Measurements from ENCODE around the gene NDUFS2. TPM values are rescaled to one million over a fixed set of nuclear protein-coding genes. Genes with fewer than 3 reads are reported as not detected.

The NDUFS2 gene
- total and polyA plus RNA-seq, 9 of the 15 experiments (the other 6 are each of a cell fraction or from before 2014, with no cell fraction given), result 70.0 to 176 (median 141) TPM

- TF ChIP-seq YY1 (IDR thresholded peaks at IDR 0.05; ENCODE audit: borderline replicate concordance in 1 of 3, control insufficient read depth in 1 of 3, extremely low read depth in 1 of 3, insufficient read depth in 3 of 3, insufficient read length in 1 of 3, insufficient replicate concordance in 2 of 3, low read depth in 1 of 3, low read length in 2 of 3), result peak in 1 of 3 experiments; percentile 44
- TF ChIP-seq SMC3 (conservative IDR thresholded peaks at IDR 0.05; ENCODE audit: insufficient read depth, low read depth, low read length), result peak; percentile 88
- no peak for TF ChIP-seq SREBF1 (IDR thresholded peaks at IDR 0.05; ENCODE audit: borderline replicate concordance, low read depth, low read length)
- TF ChIP-seq KLF16 (IDR thresholded peaks at IDR 0.05), result 0 out of 2 replicates have a peak, but pooled peaks have one; percentile 30
- TF ChIP-seq TEAD1 (CRISPR knock-in tag; IDR thresholded peaks at IDR 0.05), result peak in 1 of 2 experiments; percentile 27; a peak in 1 of 4 replicates
- TF ChIP-seq RAD21 (CRISPR knock-in tag; conservative IDR thresholded peaks at IDR 0.05 in 1 of 2, IDR thresholded peaks at IDR 0.05 in 1 of 2), result peak; percentile 76 to 91
- no peak for TF ChIP-seq ZEB2 (IDR thresholded peaks at IDR 0.05)
- no peak for TF ChIP-seq GTF2A2 (tag; IDR thresholded peaks at IDR 0.05)
- TF ChIP-seq MEF2D (tag; conservative IDR thresholded peaks at IDR 0.05; ENCODE audit: low read depth), result no peak
- TF ChIP-seq BRD9 (IDR thresholded peaks at IDR 0.05; ENCODE audit: low read depth, partially characterized antibody), result peak; percentile 38
- no peak for TF ChIP-seq NKRF (IDR thresholded peaks at IDR 0.05; ENCODE audit: borderline replicate concordance)
- no peak for TF ChIP-seq PHTF2 (CRISPR knock-in tag; IDR thresholded peaks at IDR 0.05)
- no peak for TF ChIP-seq ZNF785 (CRISPR knock-in tag; IDR thresholded peaks at IDR 0.05)
- TF ChIP-seq TCF7 (IDR thresholded peaks at IDR 0.05; ENCODE audit: borderline replicate concordance), result no peak
- no peak for TF ChIP-seq BCOR (IDR thresholded peaks at IDR 0.05)
- no peak for TF ChIP-seq MEIS2 (IDR thresholded peaks at IDR 0.05; ENCODE audit: partially characterized antibody)
- TF ChIP-seq, protein P1, sequence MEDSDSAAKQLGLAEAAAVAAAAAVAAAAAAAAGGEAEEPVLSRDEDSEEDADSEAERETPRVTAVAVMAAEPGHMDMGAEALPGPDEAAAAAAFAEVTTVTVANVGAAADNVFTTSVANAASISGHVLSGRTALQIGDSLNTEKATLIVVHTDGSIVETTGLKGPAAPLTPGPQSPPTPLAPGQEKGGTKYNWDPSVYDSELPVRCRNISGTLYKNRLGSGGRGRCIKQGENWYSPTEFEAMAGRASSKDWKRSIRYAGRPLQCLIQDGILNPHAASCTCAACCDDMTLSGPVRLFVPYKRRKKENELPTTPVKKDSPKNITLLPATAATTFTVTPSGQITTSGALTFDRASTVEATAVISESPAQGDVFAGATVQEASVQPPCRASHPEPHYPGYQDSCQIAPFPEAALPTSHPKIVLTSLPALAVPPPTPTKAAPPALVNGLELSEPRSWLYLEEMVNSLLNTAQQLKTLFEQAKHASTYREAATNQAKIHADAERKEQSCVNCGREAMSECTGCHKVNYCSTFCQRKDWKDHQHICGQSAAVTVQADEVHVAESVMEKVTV (CRISPR knock-in tag; IDR thresholded peaks at IDR 0.05), result peak; percentile 40; the same call in 1 of the 2 replicates
- peak in 1 of 2 experiments; percentile 78; a peak in 2 of 4 replicates for TF ChIP-seq MAZ (CRISPR knock-in tag; conservative IDR thresholded peaks at IDR 0.05 in 1 of 2, IDR thresholded peaks at IDR 0.05 in 1 of 2)
- TF ChIP-seq MED1 (CRISPR knock-in tag; IDR thresholded peaks at IDR 0.05; ENCODE audit: borderline replicate concordance), result no peak
Observed at GRCh38 chr1:161192476-161193465, 9.4 kb upstream of the NDUFS2 start (continued).
